ENCODE data around the gene PNPO.
"Not testable (repeated sequence)": the region's sequence is repeated elsewhere in the genome, so short reads cannot be mapped to it uniquely, and the experiment has no call there.

PNPO gene

GRCh38 chr17:47918006-47918405 lies 23.4 kb upstream of the PNPO start:
- Histone ChIP-seq H4K20me1 (ENCODE audit: insufficient read depth, low read length) (no peaks in the 10 kb centered on the region), H3K27ac (ENCODE audit: low read length) (no peak overlapping the region), H3K9me3 (ENCODE audit: insufficient read depth, low read length, severe bottlenecking) (no peaks in the 10 kb centered on the region), H3K4me1 (ENCODE audit: insufficient read depth, low read length) (no peaks in the 10 kb centered on the region), H3K79me2 (ENCODE audit: insufficient read depth, low read length) (0 out of 2 replicates have a peak, but pooled peaks cover 2% of the 10 kb centered on the region), H2AFZ (ENCODE audit: low read depth, low read length) (no peak overlapping the region), H3K4me2 (ENCODE audit: insufficient read depth, low read length) (no peak overlapping the region), H3K36me3 (ENCODE audit: insufficient read depth, low read length) (peaks cover 38% of the 10 kb centered on the region), H3K4me3 (ENCODE audit: low read depth in 1 of 2, low read length in 2 of 2) (no peak overlapping the region), H3K27me3 (ENCODE audit: insufficient read depth, low read length, poor library complexity) (no peaks in the 10 kb centered on the region), H3K9ac (ENCODE audit: low read depth, low read length) (no peak overlapping the region)
- TF ChIP-seq EZH2 (IDR thresholded peaks at IDR 0.05; ENCODE audit: borderline replicate concordance, low read depth, low read length, severe bottlenecking) = no peak
- no peak for TF ChIP-seq CTCF (IDR thresholded peaks at IDR 0.05; ENCODE audit: borderline replicate concordance, extremely low read depth, low read length, poor library complexity, severe bottlenecking)
- ATAC-seq (ENCODE audit: insufficient read depth, low read depth) = no peak
- DNase-seq = no peak

GRCh38 chr17:47918991-47919390 lies 22.4 kb upstream of the PNPO start:
- peaks cover 47% of the 10 kb centered on the region for H3K36me3 ChIP-seq (ENCODE audit: insufficient read depth, low read length)
- H3K79me2 ChIP-seq (ENCODE audit: insufficient read depth, low read length) = no peaks in the 10 kb centered on the region
- no peak overlapping the region for H3K4me3 ChIP-seq (ENCODE audit: low read depth in 1 of 2, low read length in 2 of 2)
- no peaks in the 10 kb centered on the region for H3K9me3 ChIP-seq (ENCODE audit: insufficient read depth, low read length, severe bottlenecking)
- ATAC-seq (ENCODE audit: insufficient read depth, low read depth) (no peak), DNase-seq (no peak)
- no peaks in the 10 kb centered on the region for H3K4me1 ChIP-seq (ENCODE audit: insufficient read depth, low read length)
- no peak overlapping the region for H3K27ac ChIP-seq (ENCODE audit: low read length)
- H3K27me3 ChIP-seq (ENCODE audit: insufficient read depth, low read length, poor library complexity) = no peaks in the 10 kb centered on the region
- TF ChIP-seq CTCF (IDR thresholded peaks at IDR 0.05; ENCODE audit: borderline replicate concordance, extremely low read depth, low read length, poor library complexity, severe bottlenecking) = no peak
- H2AFZ ChIP-seq (ENCODE audit: low read depth, low read length) = no peak overlapping the region
- H4K20me1 ChIP-seq (ENCODE audit: insufficient read depth, low read length) = no peaks in the 10 kb centered on the region
- no peak overlapping the region for H3K9ac ChIP-seq (ENCODE audit: low read depth, low read length)
- no peak overlapping the region for H3K4me2 ChIP-seq (ENCODE audit: insufficient read depth, low read length)

GRCh38 chr17:47919889-47920288 lies 21.5 kb upstream of the PNPO start:
- not testable (repeated sequence) for H3K27me3 ChIP-seq (ENCODE audit: insufficient read depth, low read length, poor library complexity); H3K4me3 ChIP-seq (ENCODE audit: low read depth in 1 of 2, low read length in 2 of 2); H3K9me3 ChIP-seq (ENCODE audit: insufficient read depth, low read length, severe bottlenecking); H2AFZ ChIP-seq (ENCODE audit: low read depth, low read length); H4K20me1 ChIP-seq (ENCODE audit: insufficient read depth, low read length); H3K4me1 ChIP-seq (ENCODE audit: insufficient read depth, low read length); H3K4me2 ChIP-seq (ENCODE audit: insufficient read depth, low read length); H3K9ac ChIP-seq (ENCODE audit: low read depth, low read length); H3K79me2 ChIP-seq (ENCODE audit: insufficient read depth, low read length); DNase-seq; H3K27ac ChIP-seq (ENCODE audit: low read length); ATAC-seq (ENCODE audit: insufficient read depth, low read depth)
- H3K36me3 ChIP-seq (ENCODE audit: insufficient read depth, low read length) = peaks cover 56% of the 10 kb centered on the region

- peaks cover 61% of the 10 kb centered on the region for H3K36me3 ChIP-seq (ENCODE audit: insufficient read depth, low read length)
- H2AFZ ChIP-seq (ENCODE audit: low read depth, low read length) = no peak overlapping the region
- no peaks in the 10 kb centered on the region for H3K27me3 ChIP-seq (ENCODE audit: insufficient read depth, low read length, poor library complexity)
- no peaks in the 10 kb centered on the region for H4K20me1 ChIP-seq (ENCODE audit: insufficient read depth, low read length)
- no peak overlapping the region for H3K27ac ChIP-seq (ENCODE audit: low read length)
- H3K79me2 ChIP-seq (ENCODE audit: insufficient read depth, low read length) = no peaks in the 10 kb centered on the region
- H3K9ac ChIP-seq (ENCODE audit: low read depth, low read length) = no peak overlapping the region
- no peak overlapping the region for H3K4me2 ChIP-seq (ENCODE audit: insufficient read depth, low read length)
- no peaks in the 10 kb centered on the region for H3K9me3 ChIP-seq (ENCODE audit: insufficient read depth, low read length, severe bottlenecking)
- TF ChIP-seq CTCF (IDR thresholded peaks at IDR 0.05; ENCODE audit: borderline replicate concordance, extremely low read depth, low read length, poor library complexity, severe bottlenecking) = no peak
- TF ChIP-seq EZH2 (IDR thresholded peaks at IDR 0.05; ENCODE audit: borderline replicate concordance, low read depth, low read length, severe bottlenecking) = no peak
- H3K4me3 ChIP-seq (ENCODE audit: low read depth in 1 of 2, low read length in 2 of 2) = no peak overlapping the region
- H3K4me1 ChIP-seq (ENCODE audit: insufficient read depth, low read length) = no peaks in the 10 kb centered on the region
- DNase-seq (no peak), ATAC-seq (ENCODE audit: insufficient read depth, low read depth) (no peak)
Measured at GRCh38 chr17:47924785-47925677, 16.3 kb upstream of the PNPO start.
